Vagina (tissue), 2 donors: Measurements from ENCODE around the gene ATG5.

Experiments used
- CTCF ChIP-seq, 3 experiments: fragments of 450-650 bp in 2 of 3; fragments of 200-600 bp in 1 of 3; sonication (generic) in 1 of 3; IDR thresholded peaks; one replicate each; pipeline ENCODE4 v1.5.1; 2017 to 2019; ENCODE audit warnings: antibody characterized with exemption in 3 of 3, mild to moderate bottlenecking in 2 of 3, moderate library complexity in 2 of 3
- POLR2A ChIP-seq, 2 donors: fragments of 450-650 bp; IDR thresholded peaks; one replicate each; pipeline ENCODE4 v1.6.1; 2017; ENCODE audit warnings: antibody characterized with exemption in 2 of 2, mild to moderate bottlenecking in 2 of 2, moderate library complexity in 2 of 2
- POLR2AphosphoS5 ChIP-seq, 2 donors: sonication (generic); formaldehyde crosslinking; IDR thresholded peaks; one replicate each; pipeline ENCODE4 v1.9.0; 2017; ENCODE audit warnings: antibody characterized with exemption in 2 of 2, mild to moderate bottlenecking in 2 of 2, low read depth in 1 of 2; ENCODE audit not compliant: insufficient read depth in 1 of 2

- TF ChIP-seq CTCF (IDR thresholded peaks at IDR 0.05): no peak
- no peak for TF ChIP-seq POLR2A (IDR thresholded peaks at IDR 0.05)
- TF ChIP-seq POLR2AphosphoS5 (IDR thresholded peaks at IDR 0.05; ENCODE audit: insufficient read depth in 1 of 2, low read depth in 1 of 2): peak in 1 of 2 donors; percentile 43
Observed at GRCh38 chr6:106372838-106373501, 47.4 kb upstream of the ATG5 start.
